ENCODE measurements around the gene PAQR4.

GRCh38 chr16:2960183-2961010, 8.8 kb upstream of the PAQR4 start:
- TF ChIP-seq, protein P1, sequence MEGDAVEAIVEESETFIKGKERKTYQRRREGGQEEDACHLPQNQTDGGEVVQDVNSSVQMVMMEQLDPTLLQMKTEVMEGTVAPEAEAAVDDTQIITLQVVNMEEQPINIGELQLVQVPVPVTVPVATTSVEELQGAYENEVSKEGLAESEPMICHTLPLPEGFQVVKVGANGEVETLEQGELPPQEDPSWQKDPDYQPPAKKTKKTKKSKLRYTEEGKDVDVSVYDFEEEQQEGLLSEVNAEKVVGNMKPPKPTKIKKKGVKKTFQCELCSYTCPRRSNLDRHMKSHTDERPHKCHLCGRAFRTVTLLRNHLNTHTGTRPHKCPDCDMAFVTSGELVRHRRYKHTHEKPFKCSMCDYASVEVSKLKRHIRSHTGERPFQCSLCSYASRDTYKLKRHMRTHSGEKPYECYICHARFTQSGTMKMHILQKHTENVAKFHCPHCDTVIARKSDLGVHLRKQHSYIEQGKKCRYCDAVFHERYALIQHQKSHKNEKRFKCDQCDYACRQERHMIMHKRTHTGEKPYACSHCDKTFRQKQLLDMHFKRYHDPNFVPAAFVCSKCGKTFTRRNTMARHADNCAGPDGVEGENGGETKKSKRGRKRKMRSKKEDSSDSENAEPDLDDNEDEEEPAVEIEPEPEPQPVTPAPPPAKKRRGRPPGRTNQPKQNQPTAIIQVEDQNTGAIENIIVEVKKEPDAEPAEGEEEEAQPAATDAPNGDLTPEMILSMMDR (IDR thresholded peaks at IDR 0.05; ENCODE audit: low read length): no peak
- TF ChIP-seq EZH2 (IDR thresholded peaks at IDR 0.05; ENCODE audit: borderline replicate concordance, low read length): no peak

All from OCI-LY1 (cell line).